CD4-positive, alpha-beta T cell treated with Interleukin-6 for 4 hours (primary cell): Measurements from ENCODE around the gene ENTPD2.
A peak's percentile ranks its signal among the peaks of the same experiment; 100 is the strongest.

ENCODE experiments used
- DNase-seq: peaks from one replicate; pipeline ENCODE4 v3.0.0-alpha.2; 2020; ENCODE audit warnings: mixed read lengths

The ENTPD2 gene

GRCh38 chr9:137078701-137079400 is 25.0 kb upstream of the ENTPD2 start:
- DNase-seq, result no peak

- peak; percentile 60 for DNase-seq
Observed at GRCh38 chr9:137077758-137078693, 24.2 kb upstream of the ENTPD2 start.

GRCh38 chr9:137077010-137077747 is 23.3 kb upstream of the ENTPD2 start, which contains the start of gene UAP1L1:
UAP1L1 (plus strand) TSS chr9:137077517; CDS start chr9:137077533, 16 bp downstream.
- peak; percentile 61 for DNase-seq

- DNase-seq, result no peak
Observed at GRCh38 chr9:137076636-137077009, 22.8 kb upstream of the ENTPD2 start.

- no peak for DNase-seq
Observed at GRCh38 chr9:137075275-137075775, 21.5 kb upstream of the ENTPD2 start.

- DNase-seq, result no peak
Observed at GRCh38 chr9:137074657-137075274, 20.9 kb upstream of the ENTPD2 start.

GRCh38 chr9:137073992-137074399 is 20.1 kb upstream of the ENTPD2 start:
- DNase-seq, result no peak

GRCh38 chr9:137071282-137071681 is 17.4 kb upstream of the ENTPD2 start:
- DNase-seq, result no peak

GRCh38 chr9:137070906-137071275 is 17.0 kb upstream of the ENTPD2 start:
- no peak for DNase-seq

- DNase-seq, result peak; percentile 85
Observed at GRCh38 chr9:137070201-137070905, 16.5 kb upstream of the ENTPD2 start, which contains the start of gene SAPCD2. SAPCD2 (minus strand) TSS chr9:137070557; CDS start chr9:137070460, 97 bp downstream.

GRCh38 chr9:137069508-137070091 is 15.7 kb upstream of the ENTPD2 start:
- no peak for DNase-seq

- DNase-seq, result no peak
Observed at GRCh38 chr9:137068539-137069507, 15.0 kb upstream of the ENTPD2 start.

GRCh38 chr9:137067860-137068538 is 14.1 kb upstream of the ENTPD2 start:
- DNase-seq, result peak; percentile 91

- no peak for DNase-seq
Observed at GRCh38 chr9:137066096-137066861, 12.4 kb upstream of the ENTPD2 start.

GRCh38 chr9:137065336-137065967 is 11.6 kb upstream of the ENTPD2 start:
- no peak for DNase-seq

- DNase-seq, result no peak
Observed at GRCh38 chr9:137064880-137065164, 11.0 kb upstream of the ENTPD2 start.

- DNase-seq, result peak; percentile 68
Observed at GRCh38 chr9:137064027-137064879, 10.4 kb upstream of the ENTPD2 start.
